Esophagus squamous epithelium (tissue), 5 donors: ENCODE measurements around the gene NHERF2. TPM values are rescaled to one million over a fixed set of nuclear protein-coding genes. Genes with fewer than 3 reads are reported as not detected.

Experiments
- DNase-seq: peaks from one replicate; lab custom pipeline; 2025; lab: John Stamatoyannopoulos, UW
- H3K27ac ChIP-seq, 4 donors: fragments of 200-600 bp; sonication (generic); one replicate each; pipeline ENCODE4 v1.5.1; 2016 to 2019; ENCODE audit warnings: mild to moderate bottlenecking in 1 of 4
- H3K27me3 ChIP-seq, 4 donors: fragments of 200-600 bp; sonication (generic); 1 replicate in 3 of 4; 2 replicates in 1 of 4; pipeline versions ENCODE4 v1.5.1 to v1.6.0; 2017 to 2021; ENCODE audit warnings: antibody characterized with exemption in 1 of 4
- H3K36me3 ChIP-seq, 3 donors: fragments of 200-600 bp; sonication (generic); one replicate each; pipeline ENCODE4 v1.5.1; 2016 to 2019
- H3K4me1 ChIP-seq, 3 donors: fragments of 200-600 bp; sonication (generic); one replicate each; pipeline ENCODE4 v1.5.1; 2017 to 2019
- H3K4me3 ChIP-seq, 4 donors: fragments of 200-600 bp; sonication (generic); 1 replicate in 3 of 4; 2 replicates in 1 of 4; pipeline ENCODE4 v1.5.1; 2016 to 2019; ENCODE audit warnings: mild to moderate bottlenecking in 2 of 4, moderate library complexity in 1 of 4
- H3K9me3 ChIP-seq, 3 donors: fragments of 200-600 bp; sonication (generic); one replicate each; pipeline ENCODE4 v1.5.1; 2016 to 2019
- CTCF ChIP-seq, 6 experiments: fragments of 450-650 bp in 4 of 6; fragments of 200-600 bp in 2 of 6; sonication (generic) in 2 of 6; IDR thresholded peaks; one replicate each; pipeline ENCODE4 v1.5.1; 2016 to 2019; ENCODE audit warnings: antibody characterized with exemption in 6 of 6, mild to moderate bottlenecking in 4 of 6, moderate library complexity in 4 of 6
- POLR2A ChIP-seq, 4 donors: fragments of 450-650 bp; IDR thresholded peaks; one replicate each; pipeline ENCODE4 v1.6.1; 2017; ENCODE audit warnings: antibody characterized with exemption in 4 of 4, mild to moderate bottlenecking in 4 of 4, moderate library complexity in 3 of 4
- WGBS, 2 donors: methylation state at CpG; one replicate each; pipeline ENCODE4 v1.1.5; 2018; 5-methylcytosine and 5-hydroxymethylcytosine counted together
- intact Hi-C: fragments of 100-400 bp; cut with DNase I; formaldehyde crosslinking; loops from one replicate; pipeline ENCODE4 v1.15.0; 2022
- total RNA-seq, 4 donors: library from RNA; depleted of rRNA; stranded (reverse); fragments of >200 nt; gene quantifications; one replicate each; pipeline ENCODE4 v1.1.0, GENCODE V29; 2016
- donor health status: DM: yes; HTN: yes; CAD: no.

The NHERF2 gene
- total RNA-seq, 4 donors from 2014 or later, result 11.6 to 31.7 (median 16.5) TPM

- TF ChIP-seq POLR2A (IDR thresholded peaks at IDR 0.05) (no peak), CTCF (IDR thresholded peaks at IDR 0.05) (no peak)
- Histone ChIP-seq H3K9me3 (no peaks in the 10 kb centered on the region), H3K4me3 (no peak overlapping the region), H3K4me1 (no peaks in the 10 kb centered on the region), H3K27ac (no peak overlapping the region), H3K27me3 (no peaks in the 10 kb centered on the region), H3K36me3 (peaks cover 13 to 100% (median 34%) of the 10 kb centered on the region in 3 donors)
- intact Hi-C loops, result no loop called here
- 94 to 96% methylated on average over 11 of the region's 11 CpGs for WGBS, 2 donors
- DNase-seq, result no peak
These were observed 39.4 kb downstream of the NHERF2 start for GRCh38 chr16:2066139-2066538.

- DNase-seq, result no peak
- Histone ChIP-seq H3K4me3 (no peak overlapping the region), H3K4me1 (no peaks in the 10 kb centered on the region), H3K27ac (no peak overlapping the region), H3K9me3 (no peaks in the 10 kb centered on the region), H3K36me3 (peaks cover 22 to 100% (median 28%) of the 10 kb centered on the region in 3 donors), H3K27me3 (no peaks in the 10 kb centered on the region)
- TF ChIP-seq POLR2A (IDR thresholded peaks at IDR 0.05) (no peak), CTCF (IDR thresholded peaks at IDR 0.05) (no peak)
- intact Hi-C loops, result no loop called here
- WGBS, 2 donors, result 81 to 86% methylated on average over 4 to 17 of the region's 29 CpGs
These were observed 44.1 kb downstream of the NHERF2 start for GRCh38 chr16:2070576-2071453.

- 86% methylated on average over 4 of the region's 34 CpGs; no CpG with 5 or more reads in 1 of the 2 donors for WGBS, 2 donors
- Histone ChIP-seq H3K4me3 (no peak overlapping the region), H3K4me1 (no peaks in the 10 kb centered on the region), H3K36me3 (peaks cover 24 to 100% (median 28%) of the 10 kb centered on the region in 3 donors), H3K27ac (no peak overlapping the region), H3K27me3 (no peaks in the 10 kb centered on the region), H3K9me3 (no peaks in the 10 kb centered on the region)
- no peak for TF ChIP-seq CTCF (IDR thresholded peaks at IDR 0.05)
- DNase-seq, result no peak
- intact Hi-C loops, result no loop called here
These were observed 44.9 kb downstream of the NHERF2 start for GRCh38 chr16:2071454-2072202.

GRCh38 chr16:2072926-2073325 lies 46.2 kb downstream of the NHERF2 start:
- intact Hi-C loops, result no loop called here
- H3K4me3 ChIP-seq, result no peak overlapping the region
- no peaks in the 10 kb centered on the region for H3K9me3 ChIP-seq
- no peaks in the 10 kb centered on the region for H3K4me1 ChIP-seq
- H3K36me3 ChIP-seq, result peaks cover 27 to 100% (median 33%) of the 10 kb centered on the region in 3 donors
- no peaks in the 10 kb centered on the region for H3K27me3 ChIP-seq
- H3K27ac ChIP-seq, result no peak overlapping the region
- no peak for TF ChIP-seq CTCF (IDR thresholded peaks at IDR 0.05)
- no peak for TF ChIP-seq POLR2A (IDR thresholded peaks at IDR 0.05)
- 69 to 100% methylated on average over 2 to 6 of the region's 8 CpGs for WGBS, 2 donors
- no peak for DNase-seq

- Histone ChIP-seq H3K9me3 (no peaks in the 10 kb centered on the region), H3K4me1 (no peaks in the 10 kb centered on the region), H3K4me3 (no peak overlapping the region), H3K27me3 (no peaks in the 10 kb centered on the region), H3K27ac (no peak overlapping the region), H3K36me3 (peaks cover 33 to 100% (median 33%) of the 10 kb centered on the region in 3 donors)
- DNase-seq, result no peak
- WGBS, 2 donors, result 87 to 92% methylated on average over 4 to 9 of the region's 20 CpGs
- TF ChIP-seq CTCF (IDR thresholded peaks at IDR 0.05) (no peak), POLR2A (IDR thresholded peaks at IDR 0.05) (no peak)
- intact Hi-C loops, result no loop called here
These were observed 47.4 kb downstream of the NHERF2 start for GRCh38 chr16:2074071-2074470.
